GM06990 (cell line): ENCODE measurements around the gene CYP39A1.
A peak's percentile ranks its signal among the peaks of the same experiment; 100 is the strongest.

Experiments
- DNase-seq: peaks from one replicate; pipeline ENCODE4 v3.0.0-alpha.2; 2011; ENCODE audit not compliant: insufficient read length; ENCODE audit errors: extremely low read depth
- H3K27me3 ChIP-seq: replicated peaks from 2 replicates; pipeline ENCODE4 v1.6.0; 2011; ENCODE audit warnings: low read length; ENCODE audit not compliant: control insufficient read depth, insufficient read depth
- H3K36me3 ChIP-seq: 2 replicates; pipeline ENCODE4 v1.5.1; 2011; ENCODE audit warnings: low read length; ENCODE audit not compliant: control insufficient read depth, insufficient read depth
- H3K4me3 ChIP-seq: replicated peaks from 2 replicates; pipeline ENCODE4 v1.5.1; 2011; ENCODE audit warnings: low read depth, mild to moderate bottlenecking, control low read depth, low read length
- CTCF ChIP-seq: IDR thresholded peaks from 2 replicates; pipeline ENCODE4 v1.5.1; 2011; ENCODE audit warnings: low read length, control low read depth, mild to moderate bottlenecking, inconsistent platforms; ENCODE audit not compliant: insufficient read depth, poor library complexity, severe bottlenecking

Gene CYP39A1

GRCh38 chr6:46652603-46653438 is at the start of gene CYP39A1, which contains the start of gene SLC25A27:
TSS of gene CYP39A1 (minus strand) at chr6:46652818. CDS start at chr6:46652582, 236 bp downstream.
TSS of gene SLC25A27 (plus strand) at chr6:46652975. CDS start at chr6:46653193, 218 bp downstream.
- Histone ChIP-seq H3K36me3 (no peaks in the 10 kb centered on the region), H3K27me3 (peaks cover 2% of the 10 kb centered on the region), H3K4me3 (peak within 1 kb of the TSS; percentile 72)
- peak; percentile 84 for DNase-seq
- no peak for TF ChIP-seq CTCF

GRCh38 chr6:46699970-46700369 is 47.4 kb upstream of the CYP39A1 start:
- Histone ChIP-seq H3K27me3 (no peaks in the 10 kb centered on the region), H3K36me3 (no peaks in the 10 kb centered on the region), H3K4me3 (no peak overlapping the region)
- DNase-seq, result no peak
- TF ChIP-seq CTCF, result no peak

GRCh38 chr6:46690911-46691451 is 38.4 kb upstream of the CYP39A1 start:
- Histone ChIP-seq H3K4me3 (no peak overlapping the region), H3K27me3 (no peaks in the 10 kb centered on the region; the same call in 1 of the 2 replicates), H3K36me3 (no peaks in the 10 kb centered on the region)
- TF ChIP-seq CTCF, result no peak
- DNase-seq, result no peak

GRCh38 chr6:46690141-46690755 is 37.6 kb upstream of the CYP39A1 start:
- Histone ChIP-seq H3K27me3 (no peaks in the 10 kb centered on the region; the same call in 1 of the 2 replicates), H3K4me3 (no peak overlapping the region), H3K36me3 (no peaks in the 10 kb centered on the region)
- TF ChIP-seq CTCF, result no peak
- no peak for DNase-seq

- no peak for DNase-seq
- no peak for TF ChIP-seq CTCF
- no peaks in the 10 kb centered on the region; the same call in 1 of the 2 replicates for H3K27me3 ChIP-seq
- no peaks in the 10 kb centered on the region for H3K36me3 ChIP-seq
- H3K4me3 ChIP-seq, result no peak overlapping the region
These were observed 37.0 kb upstream of the CYP39A1 start for GRCh38 chr6:46689657-46690056.
